Ovary (tissue), 3 donors: Measurements from ENCODE around the gene AMDHD1.

ENCODE experiments used
- EP300 ChIP-seq: sonication (generic); formaldehyde crosslinking; IDR thresholded peaks from one replicate; pipeline ENCODE4 v1.6.1; 2017; ENCODE audit warnings: antibody characterized with exemption
- POLR2A ChIP-seq: fragments of 450-650 bp; IDR thresholded peaks from one replicate; pipeline ENCODE4 v1.6.1; 2017; ENCODE audit warnings: antibody characterized with exemption, mild to moderate bottlenecking, moderate library complexity
- TF ChIP-seq, protein P1 (sequence below), 3 donors: fragments of 450-650 bp in 2 of 3; fragments of 200-600 bp in 1 of 3; IDR thresholded peaks; one replicate each; pipeline versions ENCODE4 v1.5.1 to v1.8.0; 2016 to 2022; ENCODE audit warnings: antibody characterized with exemption in 3 of 3, mild to moderate bottlenecking in 1 of 3
- donor health status: DM: no; HTN: no; CAD: no.

DNA sequence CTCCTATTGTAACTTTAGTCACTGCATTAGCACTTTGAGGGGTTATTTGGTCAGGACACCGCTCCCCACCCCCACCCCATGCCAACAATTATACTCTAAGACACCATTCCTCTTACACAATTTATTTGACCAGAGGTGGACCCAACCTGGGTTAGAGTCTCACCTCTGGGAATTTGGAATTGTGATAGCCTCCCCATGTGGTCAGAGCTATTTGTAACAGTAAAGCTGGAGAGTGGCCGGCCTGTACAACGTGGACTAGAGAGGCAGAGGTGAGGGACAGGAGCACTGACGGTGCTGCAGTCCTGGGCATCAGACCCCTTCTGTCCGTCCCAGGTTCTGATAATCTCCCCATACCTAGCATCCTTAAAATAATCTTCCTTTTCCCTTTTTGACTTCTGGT lies 56.4 kb downstream of the AMDHD1 start:
- TF ChIP-seq POLR2A (no peak), EP300 (no peak)
- TF ChIP-seq, protein P1, sequence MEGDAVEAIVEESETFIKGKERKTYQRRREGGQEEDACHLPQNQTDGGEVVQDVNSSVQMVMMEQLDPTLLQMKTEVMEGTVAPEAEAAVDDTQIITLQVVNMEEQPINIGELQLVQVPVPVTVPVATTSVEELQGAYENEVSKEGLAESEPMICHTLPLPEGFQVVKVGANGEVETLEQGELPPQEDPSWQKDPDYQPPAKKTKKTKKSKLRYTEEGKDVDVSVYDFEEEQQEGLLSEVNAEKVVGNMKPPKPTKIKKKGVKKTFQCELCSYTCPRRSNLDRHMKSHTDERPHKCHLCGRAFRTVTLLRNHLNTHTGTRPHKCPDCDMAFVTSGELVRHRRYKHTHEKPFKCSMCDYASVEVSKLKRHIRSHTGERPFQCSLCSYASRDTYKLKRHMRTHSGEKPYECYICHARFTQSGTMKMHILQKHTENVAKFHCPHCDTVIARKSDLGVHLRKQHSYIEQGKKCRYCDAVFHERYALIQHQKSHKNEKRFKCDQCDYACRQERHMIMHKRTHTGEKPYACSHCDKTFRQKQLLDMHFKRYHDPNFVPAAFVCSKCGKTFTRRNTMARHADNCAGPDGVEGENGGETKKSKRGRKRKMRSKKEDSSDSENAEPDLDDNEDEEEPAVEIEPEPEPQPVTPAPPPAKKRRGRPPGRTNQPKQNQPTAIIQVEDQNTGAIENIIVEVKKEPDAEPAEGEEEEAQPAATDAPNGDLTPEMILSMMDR (IDR thresholded peaks at IDR 0.05) = no peak
